Measurements from ENCODE around the gene TMEM151A. TPM values are rescaled to one million over a fixed set of nuclear protein-coding genes. Genes with fewer than 3 reads are reported as not detected.

The TMEM151A gene
- total RNA-seq, 3 donors from 2014 or later, result 0.16 to 1.6 (median 0.33) TPM

DNA sequence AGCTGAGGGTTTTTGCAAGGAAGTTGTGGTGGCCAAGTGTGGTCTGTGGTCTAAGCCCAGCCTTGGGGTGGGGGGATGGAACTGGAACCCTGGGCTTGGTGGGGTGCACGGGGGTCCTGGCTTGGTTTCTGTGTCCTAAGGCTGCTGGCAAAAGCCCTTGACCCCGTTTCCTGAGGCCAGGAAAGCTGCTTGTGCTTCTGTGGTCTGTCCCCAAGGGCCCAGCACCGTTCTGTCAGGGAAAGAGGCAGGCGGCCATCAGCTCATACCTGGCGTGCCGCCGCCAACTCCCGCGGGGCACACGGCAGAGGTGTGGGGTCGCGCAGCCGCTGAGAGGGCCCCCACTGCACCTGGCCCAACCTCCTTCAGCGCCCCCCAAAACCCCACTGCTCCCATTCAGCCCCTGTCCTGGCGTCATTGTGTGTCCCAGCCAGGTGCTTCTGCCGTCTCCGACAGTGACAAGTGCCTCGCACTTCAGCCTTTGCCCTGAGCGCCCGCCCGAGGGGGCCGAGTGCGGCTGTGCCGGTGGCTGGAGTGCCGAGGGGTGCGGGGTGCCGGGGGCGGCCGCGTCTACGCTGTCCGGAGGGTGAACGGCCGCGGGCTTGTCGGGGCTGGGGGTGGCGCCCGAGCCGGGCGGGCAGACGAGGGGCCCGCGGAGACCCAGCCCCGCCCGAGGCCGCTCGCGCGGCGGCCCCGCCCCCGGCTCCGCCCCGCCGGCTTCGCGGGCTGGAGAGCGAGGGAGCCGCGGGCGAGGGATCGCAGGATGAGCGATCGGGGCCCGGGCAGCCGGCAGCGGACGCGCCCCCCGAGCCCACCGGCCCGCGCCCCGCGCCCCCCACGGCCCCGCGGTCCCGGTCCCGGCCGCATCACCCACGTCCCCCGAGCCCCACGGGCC lies 14.0 kb upstream of the TMEM151A start, which contains the start of gene CNIH2:
Gene CNIH2 (plus strand): TSS at position 705 of the 892 bp plus-strand sequence. CDS start 282 bp downstream, outside the sequence.
- Histone ChIP-seq H3K4me3 (peak within 1 kb of the TSS; percentile 18 to 70 (median 42)), H3K27me3 (no peaks in the 10 kb centered on the region), H3K27ac (peak within 1 kb of the TSS; percentile 27 to 40), H3K4me1 (peaks cover 0 to 4% of the 10 kb centered on the region in 2 donors), H3K9me3 (no peaks in the 10 kb centered on the region), H3K36me3 (peaks cover 7% of the 10 kb centered on the region)
- intact Hi-C loops (cut with DNase I; ENCODE audit: low total_unique reads), result no loop called here
- DNase-seq (ENCODE audit: low spot score in 2 of 2), result no peak
- TF ChIP-seq POLR2AphosphoS5 (IDR thresholded peaks at IDR 0.05) (no peak), POLR2A (IDR thresholded peaks at IDR 0.05) (no peak)
- TF ChIP-seq, protein P1, sequence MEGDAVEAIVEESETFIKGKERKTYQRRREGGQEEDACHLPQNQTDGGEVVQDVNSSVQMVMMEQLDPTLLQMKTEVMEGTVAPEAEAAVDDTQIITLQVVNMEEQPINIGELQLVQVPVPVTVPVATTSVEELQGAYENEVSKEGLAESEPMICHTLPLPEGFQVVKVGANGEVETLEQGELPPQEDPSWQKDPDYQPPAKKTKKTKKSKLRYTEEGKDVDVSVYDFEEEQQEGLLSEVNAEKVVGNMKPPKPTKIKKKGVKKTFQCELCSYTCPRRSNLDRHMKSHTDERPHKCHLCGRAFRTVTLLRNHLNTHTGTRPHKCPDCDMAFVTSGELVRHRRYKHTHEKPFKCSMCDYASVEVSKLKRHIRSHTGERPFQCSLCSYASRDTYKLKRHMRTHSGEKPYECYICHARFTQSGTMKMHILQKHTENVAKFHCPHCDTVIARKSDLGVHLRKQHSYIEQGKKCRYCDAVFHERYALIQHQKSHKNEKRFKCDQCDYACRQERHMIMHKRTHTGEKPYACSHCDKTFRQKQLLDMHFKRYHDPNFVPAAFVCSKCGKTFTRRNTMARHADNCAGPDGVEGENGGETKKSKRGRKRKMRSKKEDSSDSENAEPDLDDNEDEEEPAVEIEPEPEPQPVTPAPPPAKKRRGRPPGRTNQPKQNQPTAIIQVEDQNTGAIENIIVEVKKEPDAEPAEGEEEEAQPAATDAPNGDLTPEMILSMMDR (IDR thresholded peaks at IDR 0.05), result no peak

DNA sequence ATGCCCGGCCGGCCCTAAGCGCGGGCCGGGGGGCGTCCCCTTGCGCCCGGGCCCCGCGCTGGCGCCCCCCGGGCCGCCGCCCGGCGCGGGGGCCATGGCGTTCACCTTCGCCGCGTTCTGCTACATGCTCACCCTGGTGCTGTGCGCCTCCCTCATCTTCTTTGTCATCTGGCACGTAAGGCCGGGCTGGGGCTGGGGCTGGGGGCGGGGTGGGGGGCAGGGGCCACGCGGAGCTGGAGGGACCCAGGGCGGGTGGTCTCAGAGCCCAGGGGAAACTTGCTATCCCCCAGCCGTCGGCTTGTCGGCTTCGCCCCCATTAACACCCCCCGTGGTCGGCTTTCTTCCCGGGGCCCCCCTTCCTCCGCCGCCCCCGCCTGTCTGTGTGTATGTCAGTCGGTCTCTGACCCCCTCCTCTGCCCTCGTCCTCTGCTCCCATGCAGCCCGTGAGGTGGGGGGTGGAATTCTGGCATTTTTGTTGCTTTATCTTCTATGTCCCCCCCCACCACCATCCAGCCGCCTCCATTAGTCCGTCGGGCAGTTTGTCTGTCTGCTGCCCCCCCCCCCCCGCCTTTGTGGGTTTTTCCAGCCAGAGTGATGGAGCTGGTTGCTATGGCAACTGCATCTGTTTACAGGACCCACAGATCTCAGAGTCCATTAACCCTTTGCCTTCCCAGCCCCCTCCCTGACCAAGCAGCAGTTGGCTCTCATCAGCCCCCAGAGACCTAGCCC lies 13.2 kb upstream of the TMEM151A start:
- Histone ChIP-seq H3K36me3 (no peaks in the 10 kb centered on the region), H3K4me1 (peaks cover 0 to 4% of the 10 kb centered on the region in 2 donors), H3K9me3 (no peaks in the 10 kb centered on the region), H3K27me3 (no peaks in the 10 kb centered on the region), H3K4me3 (peak overlapping the region in 2 of 3 donors; percentile 42 to 70), H3K27ac (no peak overlapping the region)
- intact Hi-C loops (cut with DNase I; ENCODE audit: low total_unique reads), result no loop called here
- no peak for DNase-seq (ENCODE audit: low spot score in 2 of 2)
- TF ChIP-seq, protein P1 (IDR thresholded peaks at IDR 0.05), result no peak
- TF ChIP-seq POLR2AphosphoS5 (IDR thresholded peaks at IDR 0.05), result no peak
- TF ChIP-seq POLR2A (IDR thresholded peaks at IDR 0.05), result no peak

DNA sequence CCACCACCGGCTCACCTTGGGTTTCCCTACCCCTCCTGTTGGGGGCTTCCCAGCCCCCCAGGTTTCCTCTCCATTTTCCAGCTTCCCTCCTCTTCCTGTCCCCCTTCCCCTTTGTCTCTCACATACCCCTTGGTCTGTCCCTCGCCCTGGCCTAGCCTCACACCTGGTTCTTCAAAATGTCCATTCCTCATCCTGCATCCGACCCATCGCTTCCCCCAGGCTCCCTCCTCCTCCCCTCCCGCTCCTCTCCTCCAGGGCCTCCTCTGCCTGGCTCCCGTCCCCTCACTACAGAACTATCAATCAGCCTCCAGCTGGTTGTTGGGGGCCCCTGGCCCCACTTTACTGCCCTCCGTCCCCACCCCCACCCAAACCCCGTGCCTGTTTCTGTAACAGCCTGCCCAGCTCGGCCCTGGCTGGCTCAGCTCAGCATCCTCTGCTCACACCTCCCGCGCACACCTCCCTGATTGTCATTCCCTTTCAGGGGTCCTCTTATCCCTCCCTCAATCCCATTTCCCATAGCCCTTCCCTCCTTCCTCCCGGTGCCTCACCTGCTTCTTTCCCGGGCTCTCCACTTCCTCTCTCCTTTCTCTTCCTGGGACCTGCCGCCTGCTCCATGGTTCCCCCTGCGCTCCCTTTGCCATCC lies 12.5 kb upstream of the TMEM151A start:
- no peaks in the 10 kb centered on the region for H3K27me3 ChIP-seq
- intact Hi-C loops (cut with DNase I; ENCODE audit: low total_unique reads), result no loop called here
- DNase-seq (ENCODE audit: low spot score in 2 of 2), result no peak
- H3K9me3 ChIP-seq, result no peaks in the 10 kb centered on the region
- H3K27ac ChIP-seq, result no peak overlapping the region
- TF ChIP-seq POLR2A (IDR thresholded peaks at IDR 0.05) (no peak), POLR2AphosphoS5 (IDR thresholded peaks at IDR 0.05) (no peak)
- TF ChIP-seq, protein P1 (IDR thresholded peaks at IDR 0.05), result no peak
- no peak overlapping the region for H3K4me3 ChIP-seq
- peaks cover 0 to 4% of the 10 kb centered on the region in 2 donors for H3K4me1 ChIP-seq
- H3K36me3 ChIP-seq, result no peaks in the 10 kb centered on the region

DNA sequence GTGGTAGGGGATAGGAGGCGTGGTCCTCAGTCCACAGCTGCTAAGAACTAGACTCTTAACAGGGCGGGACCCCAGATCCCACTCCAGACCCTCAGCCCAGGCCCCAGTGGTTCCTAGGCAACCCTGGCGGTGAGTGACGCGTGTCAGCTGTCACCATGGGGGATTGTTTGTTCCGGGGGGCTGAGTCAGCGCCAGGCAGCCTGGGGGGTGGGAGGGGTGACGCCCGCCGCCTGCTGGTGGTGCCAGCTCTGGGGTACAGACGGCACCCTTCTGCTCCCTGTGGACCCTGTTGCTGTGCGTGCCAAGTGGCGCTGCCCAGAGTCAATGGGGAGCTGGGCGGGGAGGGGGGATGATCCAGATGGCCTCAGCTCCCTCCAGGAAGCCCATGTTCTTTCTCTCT lies 11.3 kb upstream of the TMEM151A start:
- intact Hi-C loops (cut with DNase I; ENCODE audit: low total_unique reads), result loop anchor here (10.0 kb wide), 1 partner anchor 364 kb away; no protein-coding TSS in a partner anchor
- H3K36me3 ChIP-seq, result no peaks in the 10 kb centered on the region
- no peak for DNase-seq (ENCODE audit: low spot score in 2 of 2)
- no peak overlapping the region for H3K27ac ChIP-seq
- TF ChIP-seq, protein P1 (IDR thresholded peaks at IDR 0.05), result no peak
- TF ChIP-seq POLR2AphosphoS5 (IDR thresholded peaks at IDR 0.05) (no peak), POLR2A (IDR thresholded peaks at IDR 0.05) (no peak)
- H3K4me3 ChIP-seq, result no peak overlapping the region
- no peaks in the 10 kb centered on the region for H3K9me3 ChIP-seq
- H3K27me3 ChIP-seq, result no peaks in the 10 kb centered on the region
- H3K4me1 ChIP-seq, result peaks cover 0 to 4% of the 10 kb centered on the region in 2 donors
